GM12891 (cell line): ENCODE results near the gene SMIM5.

Source experiments
- POLR2AphosphoS5 ChIP-seq: IDR thresholded peaks from 2 replicates; pipeline ENCODE4 v1.6.1; 2011; ENCODE audit warnings: low read depth, low read length, control low read depth
- SPI1 ChIP-seq: IDR thresholded peaks from 2 replicates; pipeline ENCODE4 v1.6.1; 2011; ENCODE audit warnings: low read depth, low read length, control low read depth
- TAF1 ChIP-seq: IDR thresholded peaks from 2 replicates; pipeline ENCODE4 v1.6.1; 2011; ENCODE audit warnings: low read depth, low read length, control low read depth

GRCh38 chr17:75622076-75622475, 11.2 kb upstream of the SMIM5 start:
- TF ChIP-seq SPI1 (no peak), POLR2AphosphoS5 (no peak), TAF1 (no peak)
